ENCODE data around the gene RNF144B. TPM values are rescaled to one million over a fixed set of nuclear protein-coding genes. Genes with fewer than 3 reads are reported as not detected.
A peak's percentile ranks its signal among the peaks of the same experiment; 100 is the strongest.

The RNF144B gene
- total RNA-seq, 1 experiment from 2014 or later: 0.31 TPM

DNA sequence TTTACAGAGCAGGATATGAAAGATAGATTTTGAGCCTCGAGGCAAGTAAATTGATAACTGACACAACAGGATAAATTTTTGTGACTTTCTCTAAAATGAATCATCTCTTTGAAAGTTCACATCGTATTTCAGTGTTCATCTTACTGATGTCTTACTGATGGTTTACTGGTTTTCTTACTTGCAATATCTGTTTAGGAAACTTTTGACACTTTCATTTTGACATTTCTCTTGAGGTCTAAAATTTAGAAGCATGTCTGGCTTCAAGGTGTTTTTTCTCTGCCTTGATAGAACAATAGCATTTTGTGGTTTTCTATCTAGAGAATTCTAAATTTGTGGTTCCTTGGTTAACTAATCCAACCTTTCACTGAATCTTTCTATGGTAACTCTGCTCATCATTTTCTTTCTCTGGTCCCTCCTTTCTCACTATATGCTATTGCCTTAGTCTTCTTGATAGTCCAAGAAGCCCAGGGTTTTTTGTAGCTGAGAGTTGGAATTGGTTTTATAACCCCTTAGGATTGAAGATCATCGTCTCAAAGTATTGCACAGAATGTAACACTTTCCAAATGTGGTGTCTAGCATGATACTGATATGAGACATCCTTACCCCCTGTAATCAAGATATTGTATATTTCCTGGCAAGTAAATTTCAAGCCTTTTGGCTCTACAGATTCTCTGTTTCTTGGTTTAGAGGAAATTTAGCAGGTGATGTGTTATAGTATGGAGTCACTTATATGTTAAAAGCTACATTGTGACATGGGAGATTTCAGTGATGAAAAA, 98.7 kb downstream of the RNF144B start:
- no peak for DNase-seq (ENCODE audit: low spot score)

DNA sequence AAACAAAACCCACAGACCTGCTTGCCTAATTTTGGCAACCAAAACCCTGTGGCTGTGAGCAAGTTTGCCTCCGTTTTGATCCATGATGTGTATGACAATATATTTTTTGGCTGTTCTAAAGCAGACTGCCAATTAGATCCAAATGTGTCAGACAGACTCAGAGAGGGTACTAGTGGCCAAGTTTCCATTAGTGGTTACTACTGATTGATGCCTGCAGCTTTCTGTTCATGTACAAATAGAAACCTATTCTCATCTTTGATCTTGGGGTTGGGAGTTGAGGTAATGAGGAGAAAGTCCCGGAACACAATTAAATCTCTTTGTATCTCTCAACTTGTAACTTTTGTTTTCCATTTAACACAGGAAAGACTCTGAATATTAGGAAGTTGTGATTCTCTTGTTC, 100.9 kb downstream of the RNF144B start:
- no peak for DNase-seq (ENCODE audit: low spot score)

DNA sequence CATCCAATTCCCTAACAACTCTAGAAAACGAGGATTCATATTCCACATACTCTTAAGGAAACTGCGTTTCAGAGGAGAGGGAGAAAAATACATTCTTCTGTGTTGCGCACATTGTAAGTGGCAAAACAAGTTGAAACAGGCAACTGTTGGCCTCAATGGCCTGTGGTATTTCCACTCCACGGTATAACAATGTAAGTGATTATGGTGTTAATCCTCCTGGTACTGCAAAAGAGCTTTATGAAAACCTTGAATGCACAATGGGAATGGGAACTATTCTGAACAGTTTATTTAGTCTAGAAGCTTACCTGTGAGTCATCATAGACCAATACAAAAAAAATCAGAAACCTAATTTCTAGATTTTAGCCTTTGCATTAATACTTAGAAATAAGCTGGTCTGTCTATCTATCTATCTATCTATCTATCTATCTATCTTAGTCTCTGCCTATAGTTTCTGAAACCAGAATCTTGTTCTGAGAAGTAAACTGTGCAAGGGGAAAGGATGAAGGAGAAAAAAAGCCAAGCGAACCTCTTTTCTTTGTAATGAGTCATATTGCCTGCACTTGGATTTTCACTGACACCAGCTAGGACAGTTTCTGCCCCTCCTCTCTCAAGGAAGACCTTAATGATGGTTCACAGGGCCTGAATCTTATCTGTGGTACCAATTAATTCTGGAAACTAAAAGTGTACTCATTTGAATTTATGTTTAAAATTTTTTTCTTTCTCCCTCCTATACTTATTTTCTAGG, 101.5 kb downstream of the RNF144B start:
- no peak for DNase-seq (ENCODE audit: low spot score)

DNA sequence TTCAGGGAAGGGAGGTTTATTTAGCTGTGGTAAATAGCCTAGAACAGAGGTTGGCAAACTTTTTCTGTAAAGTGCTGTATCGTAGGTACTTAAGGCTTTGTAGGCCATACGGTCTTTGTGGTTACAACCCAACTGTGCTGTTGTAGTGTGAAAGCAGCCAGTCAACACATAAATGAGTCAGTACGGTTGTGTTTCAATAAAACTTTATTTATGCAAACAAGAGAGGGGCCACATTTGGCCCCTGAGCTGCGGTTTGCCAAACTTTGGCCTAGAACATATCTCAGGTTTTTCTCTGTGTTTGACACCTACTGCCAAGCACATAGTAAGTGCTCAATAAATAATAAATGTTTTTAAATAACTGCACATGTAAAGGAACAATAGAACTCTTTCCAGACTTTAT, 102.2 kb downstream of the RNF144B start:
- DNase-seq (ENCODE audit: low spot score): no peak

DNA sequence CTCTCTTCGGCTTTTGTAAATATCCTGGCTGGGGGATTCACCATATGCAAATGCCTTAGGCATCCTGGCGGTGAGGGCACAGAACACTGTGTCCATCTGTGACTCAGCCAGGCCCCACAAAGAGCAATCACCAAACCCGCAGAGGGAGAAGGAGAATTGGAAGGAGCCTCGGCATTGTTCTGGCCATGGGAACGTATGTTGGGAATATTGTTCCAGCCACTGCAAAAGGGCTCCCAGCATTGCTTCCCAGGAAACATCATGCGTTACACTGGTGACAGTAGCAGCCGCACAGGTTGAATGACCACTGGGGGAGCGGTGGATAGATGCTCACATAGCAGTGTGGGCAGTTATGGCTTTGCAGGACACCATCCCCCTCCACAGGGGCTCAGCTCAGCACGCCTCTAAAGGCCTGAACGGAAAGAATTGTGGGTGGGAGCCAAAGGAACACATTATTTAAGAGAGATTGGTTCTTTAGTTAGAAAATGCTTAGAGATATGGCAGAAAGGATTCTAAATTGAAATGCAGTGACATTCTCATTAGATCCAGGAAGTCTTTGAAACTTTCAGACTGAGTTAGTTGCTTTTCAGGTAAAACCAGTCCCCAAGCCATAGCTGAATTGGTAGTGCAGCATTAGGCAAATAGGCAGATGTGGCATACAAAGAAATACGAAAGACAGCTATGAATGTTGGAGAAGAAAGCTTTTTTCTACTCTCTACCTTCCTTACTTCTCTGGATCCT, 104.3 kb downstream of the RNF144B start:
- DNase-seq (ENCODE audit: low spot score): no peak

DNA sequence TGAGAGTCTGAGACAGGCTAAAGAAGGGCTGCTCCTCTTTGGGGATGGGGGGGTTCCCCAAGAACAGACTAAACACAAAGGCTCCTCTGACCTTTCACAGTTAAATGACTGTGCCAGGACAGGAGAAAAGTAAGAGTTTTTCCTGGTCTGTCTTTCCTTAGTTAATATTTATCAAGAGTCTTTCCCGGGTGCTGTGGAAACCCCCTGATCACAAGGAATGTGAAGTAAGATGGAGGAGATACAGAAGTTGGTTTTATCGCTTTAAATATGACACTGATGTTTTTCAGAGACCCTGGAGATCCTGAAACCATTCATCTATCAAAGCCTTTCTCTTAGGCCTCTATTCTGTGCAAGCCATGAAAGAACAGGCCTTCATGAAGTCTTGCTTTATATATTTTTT, 105.8 kb downstream of the RNF144B start:
- DNase-seq (ENCODE audit: low spot score): no peak

DNA sequence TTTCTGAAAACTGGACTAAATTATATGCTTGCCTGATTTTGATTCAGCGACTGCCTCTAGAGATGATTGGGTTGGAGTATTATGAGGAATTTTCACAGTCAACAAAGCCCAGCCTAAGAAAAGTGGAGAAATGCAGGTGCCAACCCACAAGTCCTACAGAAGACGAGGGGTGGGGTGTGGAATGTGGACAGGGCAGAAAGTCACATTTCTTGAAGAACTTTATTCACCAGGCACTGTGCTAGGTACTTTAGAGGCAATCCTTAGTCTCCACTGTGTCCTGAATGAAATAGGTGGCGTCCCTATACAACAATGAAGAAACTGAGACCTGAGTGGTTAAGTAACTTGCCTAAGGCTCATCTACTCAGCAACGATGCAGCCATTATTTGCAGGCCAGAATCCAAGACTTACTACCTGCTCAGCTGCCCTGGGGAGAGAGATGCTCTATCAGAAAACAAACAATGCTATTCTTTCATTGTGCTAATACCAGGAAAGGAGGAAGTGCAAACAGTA, 106.3 kb downstream of the RNF144B start:
- DNase-seq (ENCODE audit: low spot score): no peak

DNA sequence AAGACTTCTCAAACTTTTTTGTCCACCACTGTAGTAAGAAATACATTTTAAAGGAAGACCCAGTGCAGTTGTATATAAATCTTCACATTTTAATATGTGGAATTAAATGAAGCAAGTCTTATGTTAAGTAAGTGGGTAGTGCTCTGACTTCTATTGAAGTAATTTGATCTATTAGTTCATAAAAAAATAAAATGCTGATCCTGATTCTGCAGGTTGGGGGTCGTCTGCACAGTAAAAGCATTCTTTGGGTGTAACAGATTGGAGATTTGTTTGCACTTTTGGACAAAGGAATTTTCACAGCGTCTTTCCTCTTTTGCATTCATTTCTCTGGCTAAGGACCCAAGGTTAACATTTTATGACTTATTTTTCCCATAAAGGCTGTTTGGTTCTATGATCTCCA, 106.8 kb downstream of the RNF144B start:
- DNase-seq (ENCODE audit: low spot score): no peak

DNA sequence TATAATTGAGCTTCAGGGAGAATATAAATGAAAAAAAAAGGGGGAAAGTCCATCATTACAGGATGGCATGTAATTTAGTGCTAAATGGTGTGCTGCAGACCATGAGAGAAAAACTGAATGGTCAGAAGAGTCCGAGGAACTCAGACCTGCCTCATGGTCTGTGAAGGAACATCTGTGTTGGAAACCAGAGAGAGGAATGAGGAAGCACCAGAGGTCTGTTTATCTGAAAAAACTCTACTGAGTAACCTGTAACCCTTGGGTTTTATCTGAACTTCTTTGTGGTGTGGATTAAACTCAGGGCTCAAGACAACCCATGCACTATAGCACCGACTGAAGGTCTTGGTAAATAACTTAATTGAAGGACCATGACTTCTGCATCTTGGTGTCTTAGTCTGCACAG, 108.1 kb downstream of the RNF144B start:
- no peak for DNase-seq (ENCODE audit: low spot score)

DNA sequence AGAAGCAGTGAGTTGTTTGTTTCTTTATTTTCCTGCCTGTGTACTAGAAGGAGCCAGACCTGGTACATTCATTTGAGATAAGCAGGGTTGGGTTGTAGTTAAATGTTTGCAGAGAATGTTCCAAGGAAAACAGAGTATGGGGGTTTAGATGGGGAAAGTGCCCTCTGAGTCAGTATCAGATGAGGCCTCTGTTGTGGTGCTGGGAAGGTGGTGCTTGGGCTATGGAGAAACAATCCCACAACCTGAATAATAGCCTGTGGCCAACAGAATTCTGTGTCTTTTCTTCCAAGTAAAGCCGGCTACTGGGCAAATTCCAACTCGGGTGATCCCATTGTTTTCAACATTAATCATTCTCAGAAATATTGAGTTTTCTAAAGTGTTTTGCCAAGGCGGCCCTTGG, 109.3 kb downstream of the RNF144B start:
- no peak for DNase-seq (ENCODE audit: low spot score)

DNA sequence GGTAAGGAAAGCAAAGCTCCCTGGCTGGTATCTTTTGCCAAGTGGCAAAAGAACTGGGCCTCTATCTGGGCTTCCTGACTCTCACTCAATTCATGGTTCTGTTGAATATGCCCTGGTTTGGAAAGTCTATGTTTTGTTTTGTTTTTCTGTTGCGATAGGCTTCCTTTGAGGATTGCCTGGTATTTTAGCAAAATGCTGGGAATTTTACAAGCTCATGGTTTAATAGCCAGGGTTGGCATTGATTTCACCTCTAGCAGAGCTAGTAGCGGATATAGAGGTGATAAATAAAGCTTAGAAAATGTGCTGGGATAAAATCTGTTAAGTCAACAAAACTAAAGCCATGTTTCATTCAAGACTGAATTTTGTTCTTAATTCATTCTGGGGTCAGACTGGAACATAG, 109.9 kb downstream of the RNF144B start:
- DNase-seq (ENCODE audit: low spot score): no peak

DNA sequence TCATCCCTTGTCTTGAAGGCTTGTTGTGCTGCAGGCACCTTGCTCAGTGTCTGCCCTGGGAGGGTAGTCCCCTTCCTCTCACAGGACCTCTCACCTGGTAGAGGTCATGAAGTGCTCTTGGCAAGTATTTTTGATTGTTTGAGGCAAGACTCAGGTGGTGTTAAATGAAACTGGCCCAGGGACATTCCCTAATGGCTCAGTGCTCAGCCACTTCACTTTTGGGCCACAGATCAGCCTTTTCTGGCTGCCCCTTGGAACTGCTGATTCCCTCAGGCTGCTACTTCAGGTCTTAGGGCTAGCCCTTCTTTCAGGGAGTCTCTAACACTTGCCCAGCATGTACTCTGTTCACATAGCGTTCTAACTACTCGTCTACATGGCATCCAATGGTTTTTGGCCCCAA, 111.3 kb downstream of the RNF144B start:
- DNase-seq (ENCODE audit: low spot score): no peak

DNA sequence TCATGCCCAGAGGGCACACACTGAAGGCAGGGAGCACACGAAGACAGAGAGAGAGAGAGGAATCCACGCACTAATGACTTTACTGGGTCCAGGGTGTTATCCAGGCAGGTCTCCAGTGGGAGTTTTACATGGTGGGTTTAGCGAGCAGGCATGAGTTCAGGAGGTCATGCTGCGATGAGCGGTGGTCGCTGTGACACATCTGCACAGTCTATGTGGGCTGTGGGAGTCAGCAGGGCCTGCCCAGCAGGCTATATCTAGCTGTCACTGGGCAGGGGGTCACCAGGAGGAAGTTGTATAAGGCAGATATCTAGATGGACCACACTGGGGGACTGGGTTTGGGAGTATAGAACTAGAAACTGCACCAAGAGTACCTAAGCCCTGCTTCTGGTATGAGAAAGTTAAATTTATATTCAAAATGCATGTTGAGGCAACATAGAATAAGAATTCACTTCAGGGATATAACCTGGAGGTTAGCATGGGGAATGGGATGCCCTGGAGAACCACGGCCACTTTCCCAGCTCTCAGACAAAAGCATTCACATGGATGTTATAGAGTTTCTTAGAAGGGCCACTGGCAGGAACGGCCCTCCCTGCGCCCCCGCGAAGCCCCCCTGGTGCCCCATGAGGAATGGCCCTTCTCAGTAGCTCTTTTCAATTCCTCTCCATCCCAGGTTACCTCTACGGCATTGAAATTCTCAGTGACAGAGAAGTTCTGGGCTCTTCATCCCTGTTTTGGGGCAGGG, 113.9 kb downstream of the RNF144B start:
- no peak for DNase-seq (ENCODE audit: low spot score)

DNA sequence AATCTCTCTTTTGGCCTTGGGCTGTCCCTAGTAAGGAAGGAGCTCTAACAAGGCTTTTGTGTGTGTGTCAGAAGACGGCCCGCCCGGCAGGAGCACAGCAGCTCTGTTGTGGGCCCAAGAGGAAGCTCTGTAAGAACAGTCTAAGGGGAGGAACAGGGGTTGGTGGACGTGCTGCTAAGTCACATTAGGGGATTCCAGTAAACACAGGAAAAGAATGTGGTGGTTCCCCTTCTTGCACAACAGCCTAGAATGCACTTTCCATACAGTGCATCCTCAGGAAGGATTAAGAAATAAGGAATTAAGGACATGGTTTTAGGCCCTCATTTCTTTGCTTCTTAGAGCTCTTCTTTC, 114.5 kb downstream of the RNF144B start:
- DNase-seq (ENCODE audit: low spot score): no peak

DNA sequence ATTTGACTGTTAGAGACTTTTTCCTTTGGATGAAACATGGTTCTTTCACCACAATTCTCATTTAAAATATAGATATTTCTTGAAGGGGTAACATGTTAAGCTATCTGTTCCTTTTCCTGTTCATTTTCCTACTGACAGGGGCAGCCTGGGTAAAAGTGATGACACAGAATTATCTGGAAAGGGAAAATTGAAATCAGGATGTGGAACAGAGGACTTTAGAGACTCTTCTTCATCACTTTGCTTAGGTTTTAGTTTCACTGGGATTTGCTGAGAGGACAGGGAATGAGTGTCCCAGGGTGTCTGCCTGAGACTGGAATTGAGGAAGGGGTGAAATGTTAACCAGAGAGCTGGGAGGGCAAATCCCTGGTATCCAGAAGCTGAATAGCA, 116.0 kb downstream of the RNF144B start:
- no peak for DNase-seq (ENCODE audit: low spot score)

DNA sequence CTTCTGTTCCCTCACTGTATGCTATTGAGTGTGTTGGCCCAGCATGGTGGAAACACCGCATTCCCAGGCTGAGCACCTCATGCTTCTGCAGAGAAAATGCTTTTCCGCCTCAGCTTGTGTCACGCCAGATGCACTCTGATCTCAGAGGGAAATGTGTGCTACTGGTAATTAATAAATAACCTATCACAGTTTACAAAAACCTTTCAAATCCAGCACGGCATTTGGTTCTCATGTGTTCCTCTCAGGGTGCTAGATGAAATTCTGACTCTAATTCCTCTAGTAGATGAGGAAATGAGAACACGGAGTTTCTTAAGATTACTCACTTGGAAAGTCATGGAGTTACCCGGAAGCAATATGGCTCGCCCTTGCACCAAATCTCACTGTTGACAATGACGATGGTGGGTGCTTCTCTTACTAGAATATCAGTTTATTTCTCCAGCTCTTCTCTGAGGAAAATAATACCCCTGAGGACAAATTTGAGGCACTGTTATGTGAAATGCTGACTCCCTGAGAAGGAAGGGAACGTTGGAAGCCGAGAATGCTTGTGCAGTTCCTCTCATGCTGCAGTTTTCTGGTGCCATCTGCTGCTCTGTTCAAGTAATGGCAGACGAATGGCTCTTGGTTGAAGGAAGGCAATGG, 116.6 kb downstream of the RNF144B start:
- DNase-seq (ENCODE audit: low spot score): peak; percentile 73

DNA sequence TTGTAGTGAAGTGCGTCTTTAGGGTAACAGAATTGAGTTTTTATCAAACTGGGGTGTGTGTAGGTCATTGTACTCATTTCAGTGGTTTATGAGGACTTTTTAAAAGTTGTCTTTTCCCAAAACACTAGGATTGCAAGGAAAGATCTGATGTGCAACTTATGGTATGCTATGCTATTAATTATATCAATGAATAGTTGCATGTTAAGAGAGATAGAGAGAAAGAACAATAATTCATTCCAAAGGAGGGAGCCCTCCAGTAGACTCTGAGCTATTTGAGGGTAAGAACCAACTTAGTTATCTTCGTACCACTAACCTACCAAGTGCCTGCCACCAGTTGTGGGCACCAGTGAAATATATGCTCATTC, 117.1 kb downstream of the RNF144B start:
- no peak for DNase-seq (ENCODE audit: low spot score)

DNA sequence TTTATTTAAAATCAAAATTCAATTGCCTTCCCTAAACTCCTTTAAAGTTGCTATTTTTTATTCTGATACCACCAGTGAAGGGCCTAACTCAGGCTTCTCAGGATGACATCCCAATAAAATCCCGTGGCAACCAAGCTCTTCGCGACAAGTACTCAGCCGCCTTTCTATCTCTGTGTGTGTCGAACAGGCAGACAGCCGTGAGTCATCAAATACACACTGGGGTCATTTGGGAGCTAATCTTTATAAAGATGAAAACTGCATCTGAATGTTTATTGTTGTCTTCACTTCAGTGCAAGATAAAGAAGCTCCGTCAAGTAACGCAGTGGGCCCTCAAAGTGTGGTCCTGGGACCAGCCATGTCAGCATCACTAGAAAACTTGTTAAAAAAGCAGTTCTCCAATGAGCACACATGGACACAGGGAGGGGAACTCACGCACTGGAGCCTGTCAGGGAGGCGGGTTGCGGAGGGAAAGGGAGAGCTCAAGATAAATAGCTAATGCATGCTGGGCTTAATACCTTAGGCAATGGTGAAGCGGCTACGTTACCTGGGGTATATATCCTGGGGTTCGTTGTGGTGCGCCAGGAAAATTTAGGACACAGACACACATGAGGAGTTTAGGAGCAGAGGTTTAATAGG, 119.3 kb downstream of the RNF144B start:
- no peak for DNase-seq (ENCODE audit: low spot score)

DNA sequence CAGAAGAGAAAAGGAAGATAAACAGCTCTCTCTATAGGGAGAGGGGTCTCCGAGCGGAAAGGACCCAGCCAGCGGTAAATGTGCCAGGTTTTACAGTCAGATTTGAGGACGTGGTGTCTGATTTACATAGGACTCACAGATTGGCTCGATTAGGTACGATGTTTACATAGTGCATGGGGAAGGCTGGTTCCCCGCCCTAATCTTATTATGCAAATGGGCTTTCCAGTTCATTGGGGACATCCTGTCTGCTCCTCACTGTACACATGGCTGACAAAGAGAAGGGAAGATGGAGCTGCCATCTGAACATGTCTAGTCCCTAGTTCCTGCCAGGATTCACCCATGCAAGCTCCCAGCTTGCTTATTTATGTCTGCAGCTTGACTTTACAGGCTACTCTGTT, 119.9 kb downstream of the RNF144B start:
- DNase-seq (ENCODE audit: low spot score): no peak

DNA sequence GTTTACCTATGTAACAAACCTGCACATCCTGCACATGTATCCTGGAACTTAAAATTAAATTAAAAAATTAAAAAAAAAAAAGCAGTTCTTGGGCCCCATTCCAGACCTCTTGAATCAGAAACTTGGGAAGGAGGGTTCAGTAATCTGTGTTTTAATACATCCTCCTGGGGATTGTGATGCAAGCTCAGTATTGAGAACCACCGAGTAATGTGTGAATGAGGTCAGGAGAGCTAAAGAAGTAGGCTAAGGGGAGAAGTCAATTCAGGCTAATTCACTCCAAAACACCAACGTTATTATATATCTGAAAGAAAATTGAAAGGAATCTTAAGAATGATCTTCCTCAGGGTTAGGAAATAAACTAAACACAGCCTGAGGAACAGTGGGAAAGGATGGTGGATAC, 120.4 kb downstream of the RNF144B start:
- DNase-seq (ENCODE audit: low spot score): no peak

All from H4 (cell line).